A549 (cell line): ENCODE results near the gene MIX23. TPM values are rescaled to one million over a fixed set of nuclear protein-coding genes. Genes with fewer than 3 reads are reported as not detected.

ENCODE experiments used
- ATAC-seq, 2 experiments: fragments of 200-7000 bp in 1 of 2; fragments of >200 bp in 1 of 2; cut with Nextera tagmentation in 1 of 2; cut with Tn5 transposase in 1 of 2; 3 replicates each; pipeline versions ENCODE4 v1.8.0 to v1.9.1; 2018 to 2020; ENCODE audit warnings: mild to moderate bottlenecking in 1 of 2, moderate library complexity in 1 of 2
- CTCF ChIA-PET: fragments of 300-600 bp; sonication (Branson Sonifier 250); formaldehyde crosslinking; extraction: SDS; loops from one replicate; lab custom pipeline; 2021; ENCODE audit warnings: antibody characterized with exemption, inconsistent platforms; lab: Yijun Ruan, JAX
- POLR2A ChIA-PET: fragments of 350-600 bp; formaldehyde crosslinking; extraction: SDS; loops from one replicate; lab custom pipeline; 2021; ENCODE audit warnings: antibody characterized with exemption, inconsistent platforms; lab: Yijun Ruan, JAX
- DNase-seq, 2 experiments: peaks; one replicate each; pipeline versions ENCODE4 v3.0.0 to v3.0.0-alpha.2; 2011 to 2016; ENCODE audit warnings: low read depth in 1 of 2, low spot score in 1 of 2
- FAIRE-seq: peaks from 2 replicates; lab custom pipeline; 2011; peaks lifted over from hg19 to GRCh38; lab: Jason Lieb, UNC
- H3K27ac ChIP-seq, 2 experiments: fragments of >200 bp; sonication (Bioruptor Twin); formaldehyde crosslinking; 3 replicates each; pipeline ENCODE4 v1.5.1; 2016 to 2017
- H3K4me1 ChIP-seq: fragments of >200 bp; sonication (Bioruptor Twin); formaldehyde crosslinking; 3 replicates; pipeline ENCODE4 v1.6.1; 2016
- H3K4me2 ChIP-seq: fragments of >200 bp; sonication (Bioruptor Twin); formaldehyde crosslinking; 3 replicates; pipeline ENCODE4 v1.6.1; 2016
- H3K4me3 ChIP-seq: fragments of >200 bp; sonication (Bioruptor Twin); formaldehyde crosslinking; 3 replicates; pipeline ENCODE4 v1.5.1; 2016
- H3K9me3 ChIP-seq: fragments of >200 bp; sonication (Bioruptor Twin); formaldehyde crosslinking; 3 replicates; pipeline ENCODE4 v1.6.1; 2016
- CBX8 ChIP-seq: fragments of 200-600 bp; sonication (generic); IDR thresholded peaks from 2 replicates; pipeline ENCODE4 v1.6.1; 2016
- CEBPB ChIP-seq, 2 experiments: fragments of >200 bp in 1 of 2; sonication (Bioruptor Twin) in 1 of 2; formaldehyde crosslinking in 1 of 2; IDR thresholded peaks; 2 replicates each; pipeline ENCODE4 v1.6.1; 2012 to 2016
- CHD2 ChIP-seq: fragments of 150-350 bp; IDR thresholded peaks from 2 replicates; pipeline ENCODE4 v1.6.1; 2014; ENCODE audit warnings: low read length; ENCODE audit not compliant: partially characterized antibody
- CHD4 ChIP-seq: fragments of 200-600 bp; sonication (generic); IDR thresholded peaks from 2 replicates; pipeline ENCODE4 v1.6.1; 2016; ENCODE audit warnings: antibody characterized with exemption, mild to moderate bottlenecking, borderline replicate concordance
- EHMT2 ChIP-seq: fragments of 200-600 bp; sonication (generic); IDR thresholded peaks from 2 replicates; pipeline ENCODE4 v1.6.1; 2016; ENCODE audit warnings: antibody characterized with exemption, low read depth, mild to moderate bottlenecking, moderate library complexity
- EP300 ChIP-seq, 2 experiments: fragments of >200 bp; sonication (Bioruptor Twin); formaldehyde crosslinking; IDR thresholded peaks; 2 replicates in 1 of 2; 3 replicates in 1 of 2; pipeline ENCODE4 v1.6.1; 2016 to 2017
- ESRRA ChIP-seq: fragments of 150-350 bp; IDR thresholded peaks from 2 replicates; pipeline ENCODE4 v1.6.1; 2014; ENCODE audit warnings: mild to moderate bottlenecking, low read length, borderline replicate concordance
- FOXS1 ChIP-seq: fragments of 250-450 bp; sonication (Bioruptor Pico); IDR thresholded peaks from 2 replicates; pipeline ENCODE4 v1.5.0; 2020; ENCODE audit warnings: mild to moderate bottlenecking, moderate library complexity
- GATA3 ChIP-seq: IDR thresholded peaks from 2 replicates; pipeline ENCODE4 v1.6.1; 2012; ENCODE audit warnings: borderline replicate concordance
- HDAC2 ChIP-seq: fragments of 200-600 bp; sonication (generic); IDR thresholded peaks from 2 replicates; pipeline ENCODE4 v1.6.1; 2016
- HEYL ChIP-seq: fragments of 250-450 bp; sonication (Bioruptor Pico); IDR thresholded peaks from 2 replicates; pipeline ENCODE4 v1.8.0; 2021; ENCODE audit warnings: mild to moderate bottlenecking, moderate library complexity
- HOXB13 ChIP-seq: fragments of 250-450 bp; sonication (Bioruptor Pico); IDR thresholded peaks from 2 replicates; pipeline ENCODE4 v1.5.0; 2020; ENCODE audit warnings: low read depth, mild to moderate bottlenecking, moderate library complexity
- HOXB5 ChIP-seq: fragments of 250-450 bp; sonication (Bioruptor Pico); IDR thresholded peaks from 2 replicates; pipeline ENCODE4 v1.5.0; 2020; ENCODE audit warnings: mild to moderate bottlenecking, moderate library complexity
- JUN ChIP-seq, 2 experiments: fragments of >200 bp; sonication (Bioruptor Twin); formaldehyde crosslinking; IDR thresholded peaks; 2 replicates in 1 of 2; 3 replicates in 1 of 2; pipeline ENCODE4 v1.6.1; 2016 to 2017
- KDM1A ChIP-seq: fragments of 200-600 bp; sonication (generic); IDR thresholded peaks from 2 replicates; pipeline ENCODE4 v1.6.1; 2016; ENCODE audit warnings: low read depth, mild to moderate bottlenecking
- KDM5A ChIP-seq: fragments of 200-600 bp; sonication (generic); IDR thresholded peaks from 2 replicates; pipeline ENCODE4 v1.6.1; 2016; ENCODE audit warnings: antibody characterized with exemption, mild to moderate bottlenecking
- MYC ChIP-seq: IDR thresholded peaks from 2 replicates; pipeline ENCODE4 v1.6.1; 2012; ENCODE audit warnings: mild to moderate bottlenecking, inconsistent platforms, low read length, improper control_type of control experiment, borderline replicate concordance
- NFE2L2 ChIP-seq: fragments of 150-350 bp; conservative IDR thresholded peaks from 2 replicates; pipeline ENCODE4 v1.6.1; 2014; ENCODE audit warnings: low read length
- PHF8 ChIP-seq: fragments of 200-600 bp; sonication (generic); IDR thresholded peaks from 2 replicates; pipeline ENCODE4 v1.6.1; 2016; ENCODE audit warnings: low read depth, mild to moderate bottlenecking, antibody characterized with exemption, moderate library complexity, borderline replicate concordance
- RAD21 ChIP-seq, 2 experiments: fragments of >200 bp in 1 of 2; sonication (Bioruptor Twin) in 1 of 2; formaldehyde crosslinking in 1 of 2; IDR thresholded peaks in 1 of 2; conservative IDR thresholded peaks in 1 of 2; 2 replicates in 1 of 2; 3 replicates in 1 of 2; pipeline ENCODE4 v1.6.1; 2012 to 2018; ENCODE audit warnings: inconsistent platforms in 1 of 2
- RARB ChIP-seq: fragments of 250-450 bp; sonication (Bioruptor Pico); IDR thresholded peaks from 2 replicates; pipeline ENCODE4 v1.8.0; 2021; ENCODE audit warnings: mild to moderate bottlenecking, moderate library complexity
- SMC3 ChIP-seq: fragments of >200 bp; sonication (Bioruptor Twin); formaldehyde crosslinking; IDR thresholded peaks from 3 replicates; pipeline ENCODE4 v1.6.1; 2018; ENCODE audit warnings: inconsistent platforms
- SREBF2 ChIP-seq: fragments of 450-650 bp; IDR thresholded peaks from 2 replicates; pipeline ENCODE4 v1.6.1; 2014; ENCODE audit warnings: mild to moderate bottlenecking, moderate library complexity
- TFCP2L1 ChIP-seq: fragments of 250-450 bp; sonication (Bioruptor Pico); IDR thresholded peaks from 2 replicates; pipeline ENCODE4 v1.5.0; 2021; ENCODE audit warnings: mild to moderate bottlenecking
- ZNF302 ChIP-seq: fragments of 250-450 bp; sonication (Bioruptor Pico); IDR thresholded peaks from 2 replicates; pipeline ENCODE4 v1.9.0; 2021; ENCODE audit warnings: inconsistent platforms, mild to moderate bottlenecking, moderate library complexity
- WGBS: methylation state at CpG from one replicate; pipeline ENCODE4 v1.1.6; 2017; ENCODE audit errors: missing lambda C conversion rate; 5-methylcytosine and 5-hydroxymethylcytosine counted together
- polyA plus RNA-seq, 4 experiments: library from polyadenylated mRNA; depleted of rRNA in 3 of 4; stranded (reverse); fragments of >200 nt; fragmentation: RNase III in 1 of 4; extraction: RNeasy Plus Mini Kit Qiagen cat#74134 plus additional on column Dnase treatment in 1 of 4; gene quantifications; 2 replicates in 3 of 4; 3 replicates in 1 of 4; pipeline ENCODE4 v1.2.3, GENCODE V29; 2011 to 2017
- TF ChIP-seq, protein P1 (sequence below): IDR thresholded peaks from 2 replicates; pipeline ENCODE4 v1.6.1; 2012
- TF ChIP-seq, protein P2 (sequence below): fragments of 150-350 bp; IDR thresholded peaks from 2 replicates; pipeline ENCODE4 v1.6.1; 2014; ENCODE audit warnings: low read depth, mild to moderate bottlenecking, low read length
- TF ChIP-seq, protein P3 (sequence below): fragments of 250-450 bp; sonication (Bioruptor Pico); IDR thresholded peaks from 2 replicates; pipeline ENCODE4 v1.5.0; 2020; ENCODE audit warnings: low read depth, mild to moderate bottlenecking, moderate library complexity

MIX23 gene
- polyA plus RNA-seq, 2 of the 4 experiments (the other 2 are of a cell fraction): 51.6 to 54.1 TPM

DNA sequence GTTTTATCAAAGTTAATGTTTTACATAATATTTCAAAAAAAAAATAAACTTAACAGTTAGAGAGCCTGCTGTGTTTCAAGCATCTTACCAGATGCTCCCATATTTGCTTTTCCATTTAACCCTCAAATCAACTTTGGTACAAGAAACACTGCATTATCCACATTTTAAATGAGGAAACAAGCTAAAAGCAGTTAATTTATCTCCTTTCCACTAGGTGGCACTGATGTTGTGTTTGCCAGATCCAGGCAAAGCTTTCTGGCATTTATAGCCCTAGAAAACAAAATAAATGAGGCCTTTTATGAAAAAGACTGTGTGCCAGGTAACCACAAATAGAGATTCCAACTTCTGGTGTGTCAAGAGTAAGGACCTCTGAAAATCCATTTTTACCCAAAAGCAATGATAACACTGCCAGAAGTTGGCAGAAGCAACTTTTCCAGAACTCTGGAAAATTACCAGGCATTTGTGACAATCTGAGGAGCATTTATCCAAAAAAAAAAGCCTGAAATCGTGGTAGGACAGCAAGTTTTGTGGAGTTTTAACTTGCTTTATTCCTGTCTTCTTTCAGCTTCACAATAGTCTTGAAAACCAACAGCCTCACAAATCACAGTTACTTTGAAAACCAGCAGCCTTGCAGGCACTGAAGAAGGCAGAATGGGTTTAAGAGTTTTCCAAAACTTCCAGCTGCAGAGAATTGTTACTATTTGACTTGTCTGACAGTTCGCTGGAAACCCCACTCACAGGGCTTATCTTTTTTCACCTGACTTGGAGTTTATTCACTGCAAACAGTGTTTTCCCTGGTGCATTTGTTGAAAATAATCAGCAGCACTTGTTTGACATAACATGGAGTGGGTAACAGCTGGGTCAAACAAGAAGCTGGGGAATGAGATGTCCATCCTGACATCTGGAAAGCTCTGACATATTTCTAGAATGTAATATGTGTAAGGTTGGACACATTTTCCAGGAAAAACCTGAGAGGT is 10.1 kb upstream of the MIX23 start (continued):
- TF ChIP-seq, protein P1, sequence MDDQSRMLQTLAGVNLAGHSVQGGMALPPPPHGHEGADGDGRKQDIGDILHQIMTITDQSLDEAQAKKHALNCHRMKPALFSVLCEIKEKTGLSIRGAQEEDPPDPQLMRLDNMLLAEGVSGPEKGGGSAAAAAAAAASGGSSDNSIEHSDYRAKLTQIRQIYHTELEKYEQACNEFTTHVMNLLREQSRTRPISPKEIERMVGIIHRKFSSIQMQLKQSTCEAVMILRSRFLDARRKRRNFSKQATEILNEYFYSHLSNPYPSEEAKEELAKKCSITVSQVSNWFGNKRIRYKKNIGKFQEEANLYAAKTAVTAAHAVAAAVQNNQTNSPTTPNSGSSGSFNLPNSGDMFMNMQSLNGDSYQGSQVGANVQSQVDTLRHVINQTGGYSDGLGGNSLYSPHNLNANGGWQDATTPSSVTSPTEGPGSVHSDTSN: no peak

DNA sequence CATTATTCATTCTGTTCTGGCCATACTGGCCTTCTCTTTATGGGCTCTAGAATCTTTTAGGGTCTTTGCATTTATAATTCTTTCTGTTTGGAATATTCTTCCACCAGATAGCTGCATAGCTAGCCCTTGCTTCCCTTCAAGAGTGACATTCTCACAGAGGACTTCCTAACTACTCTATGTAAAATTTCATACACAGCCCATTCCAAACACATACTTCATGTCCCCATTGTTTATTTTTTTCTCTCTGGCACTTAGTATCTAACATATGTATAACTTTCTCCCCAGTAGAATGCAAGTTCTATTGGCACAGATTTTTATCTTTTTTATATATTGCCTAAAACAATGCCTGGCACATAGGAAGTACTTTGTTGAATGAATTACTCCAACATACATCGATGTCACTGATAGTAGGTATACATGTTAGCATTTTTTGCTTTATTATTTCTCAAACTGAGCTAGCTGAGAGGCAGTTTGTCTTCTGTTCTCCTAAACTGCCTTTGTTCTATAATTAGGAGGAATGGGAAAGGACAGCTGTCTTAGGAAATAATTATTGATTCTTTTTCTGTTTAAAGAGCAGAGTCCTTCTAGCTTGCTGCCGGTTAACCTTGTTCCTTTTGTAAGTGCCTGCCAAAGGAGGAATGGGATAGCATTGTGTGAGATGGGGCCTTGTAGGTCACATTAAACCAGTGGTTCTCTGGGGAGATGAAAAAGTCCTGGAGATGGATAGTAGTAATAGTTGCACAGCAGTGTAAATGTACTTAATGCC is 8.8 kb upstream of the MIX23 start:
- Histone ChIP-seq H3K4me2 (no peak overlapping the region), H3K4me1 (no peaks in the 10 kb centered on the region), H3K9me3 (no peaks in the 10 kb centered on the region), H3K27ac (no peak overlapping the region), H3K4me3 (no peak overlapping the region)
- no peak for FAIRE-seq
- no peak for DNase-seq
- no peak for TF ChIP-seq EP300 (IDR thresholded peaks at IDR 0.05)
- no peak for TF ChIP-seq SMC3
- no peak for TF ChIP-seq HEYL
- no peak for TF ChIP-seq CHD2
- no peak for TF ChIP-seq ESRRA
- no peak for TF ChIP-seq FOXS1 (CRISPR knock-in tag)
- TF ChIP-seq NFE2L2: no peak
- TF ChIP-seq ZNF302 (CRISPR knock-in tag): no peak
- no peak for TF ChIP-seq HDAC2
- TF ChIP-seq, protein P2, sequence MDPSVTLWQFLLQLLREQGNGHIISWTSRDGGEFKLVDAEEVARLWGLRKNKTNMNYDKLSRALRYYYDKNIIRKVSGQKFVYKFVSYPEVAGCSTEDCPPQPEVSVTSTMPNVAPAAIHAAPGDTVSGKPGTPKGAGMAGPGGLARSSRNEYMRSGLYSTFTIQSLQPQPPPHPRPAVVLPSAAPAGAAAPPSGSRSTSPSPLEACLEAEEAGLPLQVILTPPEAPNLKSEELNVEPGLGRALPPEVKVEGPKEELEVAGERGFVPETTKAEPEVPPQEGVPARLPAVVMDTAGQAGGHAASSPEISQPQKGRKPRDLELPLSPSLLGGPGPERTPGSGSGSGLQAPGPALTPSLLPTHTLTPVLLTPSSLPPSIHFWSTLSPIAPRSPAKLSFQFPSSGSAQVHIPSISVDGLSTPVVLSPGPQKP: no peak
- TF ChIP-seq TFCP2L1: no peak
- no peak for TF ChIP-seq PHF8
- TF ChIP-seq JUN (IDR thresholded peaks at IDR 0.05): no peak
- TF ChIP-seq MYC: no peak
- TF ChIP-seq, protein P3, sequence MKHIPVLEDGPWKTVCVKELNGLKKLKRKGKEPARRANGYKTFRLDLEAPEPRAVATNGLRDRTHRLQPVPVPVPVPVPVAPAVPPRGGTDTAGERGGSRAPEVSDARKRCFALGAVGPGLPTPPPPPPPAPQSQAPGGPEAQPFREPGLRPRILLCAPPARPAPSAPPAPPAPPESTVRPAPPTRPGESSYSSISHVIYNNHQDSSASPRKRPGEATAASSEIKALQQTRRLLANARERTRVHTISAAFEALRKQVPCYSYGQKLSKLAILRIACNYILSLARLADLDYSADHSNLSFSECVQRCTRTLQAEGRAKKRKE (CRISPR knock-in tag): no peak
- no peak for TF ChIP-seq CHD4
- TF ChIP-seq EHMT2: no peak
- no peak for TF ChIP-seq HOXB13 (CRISPR knock-in tag)
- no peak for ATAC-seq
- ChIA-PET CTCF (interaction anchor here (0.8 to 1.7 kb wide), 2 partner anchors 22 to 63 kb away, joined by 3 to 6 read pairs; no protein-coding TSS in a partner anchor), POLR2A (no interaction called here)
- WGBS: 50% methylated on average over 2 of the region's 2 CpGs

DNA sequence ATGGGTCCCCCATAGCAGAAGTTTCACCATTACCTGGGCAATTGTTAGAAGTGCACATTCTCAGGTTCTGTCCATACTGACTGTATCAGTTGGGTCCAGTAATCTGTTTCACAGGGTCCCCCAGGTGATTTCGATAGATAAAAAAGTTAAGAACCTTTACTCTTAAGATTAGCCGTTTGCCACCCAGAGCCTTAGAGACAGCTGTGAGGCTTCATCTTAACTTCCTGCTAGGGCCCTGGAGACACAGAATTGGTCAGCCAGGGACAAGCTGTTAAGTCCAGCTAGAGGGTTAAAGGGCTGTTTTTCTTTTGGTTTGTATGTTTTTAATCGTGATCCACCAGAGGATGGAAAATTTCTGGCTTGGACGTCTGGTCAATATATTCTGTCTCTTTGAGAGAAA is 7.6 kb upstream of the MIX23 start:
- no peak for FAIRE-seq
- WGBS: 73% methylated on average over 4 of the region's 4 CpGs
- H3K4me1 ChIP-seq: no peaks in the 10 kb centered on the region

More for the DNA sequence above, 7.6 kb upstream of the MIX23 start:
- H3K4me2 ChIP-seq: no peak overlapping the region
- DNase-seq (no peak), ATAC-seq (no peak)
- TF ChIP-seq GATA3 (no peak), RAD21 (conservative IDR thresholded peaks at IDR 0.05 in 1 of 2, IDR thresholded peaks at IDR 0.05 in 1 of 2) (no peak), SREBF2 (no peak), CEBPB (IDR thresholded peaks at IDR 0.05) (no peak), HOXB5 (no peak), CHD4 (no peak), RARB (CRISPR knock-in tag) (no peak), CHD2 (no peak), ZNF302 (CRISPR knock-in tag) (no peak), KDM1A (no peak), KDM5A (no peak), PHF8 (no peak), CBX8 (no peak)
- TF ChIP-seq, protein P3 (CRISPR knock-in tag): no peak
- ChIA-PET POLR2A (interaction anchor here (1.1 kb wide), 1 partner anchor 26 kb away, joined by 3 read pairs; no protein-coding TSS in a partner anchor), CTCF (interaction anchor here (1.1 to 1.3 kb wide), 2 partner anchors 21 to 288 kb away, joined by 3 read pairs; no protein-coding TSS in a partner anchor)
- no peak overlapping the region for H3K27ac ChIP-seq
- H3K9me3 ChIP-seq: no peaks in the 10 kb centered on the region
- H3K4me3 ChIP-seq: no peak overlapping the region
